GM18502 (cell line): Measurements from ENCODE around the gene JKAMP.
"Not testable (repeated sequence)": the region's sequence is repeated elsewhere in the genome, so short reads cannot be mapped to it uniquely, and the experiment has no call there.

Experiments used
- ATAC-seq: cut with Tn5 transposase; IDR thresholded peaks from one replicate; pipeline ENCODE4 v1.9.1; 2021; ENCODE audit warnings: mild to moderate bottlenecking; ENCODE audit not compliant: unreplicated experiment, poor library complexity

Gene JKAMP

DNA sequence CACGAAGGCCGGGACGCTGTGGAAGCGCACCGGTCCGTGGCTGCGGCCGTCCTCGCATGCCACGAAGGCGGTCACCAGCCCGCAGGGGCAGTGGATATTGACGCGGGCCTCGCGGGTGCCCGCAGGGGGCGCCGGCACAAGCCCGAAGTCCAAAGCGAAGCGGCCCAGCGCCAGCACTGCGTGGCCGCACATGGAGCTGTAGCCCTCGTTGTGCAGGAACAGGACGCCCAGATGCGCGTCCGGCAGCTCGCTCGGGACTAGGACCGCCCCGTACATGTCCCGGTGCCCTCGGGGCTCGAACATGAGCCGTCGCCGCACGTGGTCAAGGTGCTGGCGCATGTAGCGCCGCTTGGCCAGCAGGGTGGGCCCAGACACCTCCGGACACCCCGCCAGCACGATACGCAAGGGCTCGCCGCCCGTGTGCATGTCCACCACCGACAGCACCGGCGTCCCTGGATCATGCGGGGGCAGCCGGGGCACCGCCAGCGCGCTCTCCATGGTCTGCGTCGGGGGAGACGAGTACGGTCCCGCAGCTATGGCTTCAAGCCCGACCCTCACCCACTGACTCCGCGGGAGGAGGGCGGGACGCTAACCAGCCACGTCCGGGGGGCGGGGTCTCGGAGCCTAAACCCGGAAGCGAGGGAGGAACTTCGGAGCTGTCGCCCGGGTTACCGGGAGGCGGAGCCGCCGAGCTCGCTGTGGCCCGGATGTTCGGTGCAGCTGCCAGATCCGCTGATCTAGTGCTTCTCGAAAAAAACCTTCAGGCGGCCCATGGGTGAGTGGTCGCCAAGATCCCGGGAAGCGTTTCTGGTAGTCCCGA lies at the start of gene JKAMP, which contains the start of gene L3HYPDH:
Gene JKAMP, plus strand, starts transcription at position 699 of the 820 bp plus-strand sequence. Its CDS starts 73 bp downstream, at position 772.
Gene L3HYPDH, minus strand, starts transcription at position 590 of the 820 bp plus-strand sequence. Its CDS starts 92 bp downstream, at position 498.
- peak; percentile 90 for ATAC-seq

GRCh38 chr14:59435101-59435500 lies 49.2 kb upstream of the JKAMP start:
- no peak for ATAC-seq

- ATAC-seq: no peak
Measured at GRCh38 chr14:59435987-59436386, 48.3 kb upstream of the JKAMP start.

DNA sequence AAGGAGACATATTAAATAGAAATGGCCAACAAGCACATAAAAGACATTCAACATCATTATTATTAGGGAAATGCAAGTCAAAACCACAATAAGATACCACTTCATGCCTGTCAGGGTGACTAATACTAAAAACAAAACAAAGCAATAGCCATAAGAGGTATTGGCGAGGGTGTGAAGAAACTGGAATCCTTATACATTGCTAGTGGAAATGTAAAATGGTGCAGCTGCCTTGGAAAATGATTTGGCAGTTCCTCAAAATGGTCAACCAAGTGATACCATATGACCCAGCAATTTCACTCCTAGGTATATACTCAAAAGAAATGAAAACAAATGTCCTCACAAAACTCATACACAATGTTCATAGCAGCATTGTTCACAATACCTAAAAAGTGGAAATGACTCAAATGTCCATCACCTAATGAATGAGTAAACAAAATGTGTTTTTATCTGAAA lies 46.1 kb upstream of the JKAMP start:
- ATAC-seq: no peak

- no peak for ATAC-seq
Measured at GRCh38 chr14:59439256-59439965, 44.9 kb upstream of the JKAMP start.

DNA sequence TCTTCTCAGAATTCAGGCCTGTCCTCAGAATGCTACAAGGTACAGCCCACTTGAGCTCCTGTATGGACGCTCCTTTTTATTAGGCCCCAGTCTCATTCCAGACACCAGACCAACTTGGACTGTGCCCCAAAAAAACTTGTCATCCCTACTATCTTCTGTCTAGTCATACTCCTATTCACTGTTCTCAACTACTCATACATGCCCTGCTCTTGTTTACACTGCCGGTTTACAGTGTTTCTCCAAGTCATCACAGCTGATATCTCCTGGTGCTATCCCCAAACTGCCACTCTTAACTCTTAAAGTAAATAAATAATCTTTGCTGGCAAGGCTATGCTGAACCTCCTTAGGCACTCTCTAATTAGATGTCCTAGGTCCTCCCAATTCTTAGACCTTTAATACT lies 35.6 kb upstream of the JKAMP start:
- not testable (repeated sequence) for ATAC-seq

- no peak for ATAC-seq
Measured at GRCh38 chr14:59450716-59451115, 33.6 kb upstream of the JKAMP start.

DNA sequence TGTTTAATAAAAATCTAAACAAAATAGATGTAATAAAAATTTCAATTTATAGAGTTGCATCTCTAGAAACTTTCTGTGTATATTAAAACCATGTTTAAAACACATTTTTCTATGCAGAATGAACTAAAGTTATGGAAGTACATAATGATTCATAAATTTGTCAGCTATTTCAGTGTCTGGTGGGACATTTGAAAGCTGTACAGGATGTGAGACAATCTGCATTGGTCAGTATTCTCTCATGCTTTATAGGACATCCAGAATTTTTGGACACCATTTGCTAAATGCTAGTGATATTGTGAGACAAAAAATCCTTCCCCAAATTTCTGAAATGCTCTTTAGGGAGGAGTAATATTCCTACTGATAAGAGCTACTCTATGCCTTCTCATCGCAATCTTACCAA lies 32.5 kb upstream of the JKAMP start:
- no peak for ATAC-seq

DNA sequence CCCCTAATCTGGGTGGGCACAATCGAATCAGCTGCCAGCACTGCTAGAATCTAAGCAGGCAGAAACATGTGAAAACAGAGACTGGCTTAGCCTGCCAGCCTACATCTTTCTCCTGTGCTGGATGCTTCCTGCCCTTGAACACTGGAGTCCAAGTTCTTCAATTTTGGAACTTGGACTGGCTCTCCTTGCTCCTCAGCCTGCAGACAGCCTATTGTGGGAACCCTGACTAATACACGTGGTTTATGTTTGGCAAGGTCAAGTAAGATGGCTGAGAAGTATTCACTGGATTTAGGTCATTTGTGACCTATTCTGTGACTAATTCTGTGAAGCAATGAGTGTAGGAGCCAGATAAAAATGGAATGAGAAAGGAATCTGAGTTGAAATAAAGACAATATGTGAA lies 30.2 kb upstream of the JKAMP start:
- no peak for ATAC-seq

- no peak for ATAC-seq
Measured at GRCh38 chr14:59455411-59455810, 28.9 kb upstream of the JKAMP start.

GRCh38 chr14:59458486-59458885 lies 25.8 kb upstream of the JKAMP start:
- ATAC-seq: no peak

DNA sequence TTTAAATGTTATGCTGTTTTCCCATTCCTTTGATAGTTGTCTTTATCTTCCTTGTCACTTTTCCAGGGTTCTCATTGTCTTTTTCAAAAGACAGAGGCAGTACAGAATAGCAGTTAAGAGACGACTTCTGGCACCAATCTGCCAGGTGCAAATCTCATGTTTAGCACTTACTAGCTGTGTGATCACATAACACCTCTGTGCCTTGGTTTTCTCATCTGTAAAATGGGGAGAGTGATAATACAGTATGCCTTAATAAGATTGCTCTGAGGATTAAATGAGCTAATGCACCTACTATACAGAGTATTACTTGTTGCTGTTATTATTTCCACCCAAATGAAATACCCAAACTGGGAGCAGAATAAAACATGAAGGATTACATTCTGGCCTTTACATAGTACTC lies 23.9 kb upstream of the JKAMP start:
- no peak for ATAC-seq

DNA sequence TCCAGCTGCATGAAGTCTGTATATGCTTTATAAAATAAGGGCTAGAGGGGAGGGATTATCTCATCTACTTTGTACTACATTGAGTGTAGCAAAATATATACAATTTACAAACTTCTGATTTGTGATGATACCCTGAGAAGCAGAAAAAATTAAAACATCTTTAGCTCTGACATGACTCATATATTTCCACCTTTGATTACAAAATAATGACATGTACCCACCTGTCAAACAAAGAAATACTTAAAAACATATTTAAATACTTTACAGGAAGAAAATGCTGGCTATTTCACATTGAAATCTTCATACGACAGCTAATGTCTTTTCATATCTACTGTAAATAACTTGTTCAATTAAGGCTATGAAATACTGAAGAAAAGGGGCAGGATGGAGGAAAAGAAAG lies 22.4 kb upstream of the JKAMP start:
- ATAC-seq: no peak

DNA sequence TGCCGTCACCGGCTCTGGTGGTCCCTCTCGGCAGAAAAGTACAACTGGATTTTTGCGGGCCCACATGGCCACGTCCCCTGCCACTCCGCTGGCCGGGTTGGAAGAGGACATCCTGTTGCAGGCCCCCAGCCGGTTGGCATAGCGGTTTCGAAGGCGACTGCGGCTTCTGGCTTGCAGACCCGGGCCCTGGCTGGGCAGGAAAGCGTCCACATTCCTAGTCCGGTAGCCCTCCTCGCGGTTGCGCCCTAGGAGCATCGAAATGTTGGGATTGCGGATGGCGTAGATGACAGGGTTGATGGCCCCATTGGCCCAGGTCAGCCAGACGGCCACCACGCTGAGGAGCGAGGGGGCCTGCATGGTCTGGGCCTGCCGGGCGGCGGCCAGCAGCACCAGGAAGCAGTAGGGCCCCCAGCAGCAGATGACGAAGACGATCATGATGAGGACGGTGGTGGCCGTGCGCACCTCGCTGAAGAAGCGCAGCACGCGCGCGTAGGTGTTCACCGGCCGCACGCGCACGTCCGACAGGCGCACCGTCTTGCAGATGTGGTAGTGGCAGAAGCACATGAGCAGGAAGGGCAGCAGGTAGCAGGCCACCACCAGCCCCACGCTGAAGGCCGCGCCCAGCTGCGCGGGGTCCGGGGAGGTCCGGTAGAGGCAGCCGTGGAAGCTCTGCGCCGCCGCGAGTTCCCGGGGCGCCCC lies 20.4 kb upstream of the JKAMP start:
- ATAC-seq: peak; percentile 2

DNA sequence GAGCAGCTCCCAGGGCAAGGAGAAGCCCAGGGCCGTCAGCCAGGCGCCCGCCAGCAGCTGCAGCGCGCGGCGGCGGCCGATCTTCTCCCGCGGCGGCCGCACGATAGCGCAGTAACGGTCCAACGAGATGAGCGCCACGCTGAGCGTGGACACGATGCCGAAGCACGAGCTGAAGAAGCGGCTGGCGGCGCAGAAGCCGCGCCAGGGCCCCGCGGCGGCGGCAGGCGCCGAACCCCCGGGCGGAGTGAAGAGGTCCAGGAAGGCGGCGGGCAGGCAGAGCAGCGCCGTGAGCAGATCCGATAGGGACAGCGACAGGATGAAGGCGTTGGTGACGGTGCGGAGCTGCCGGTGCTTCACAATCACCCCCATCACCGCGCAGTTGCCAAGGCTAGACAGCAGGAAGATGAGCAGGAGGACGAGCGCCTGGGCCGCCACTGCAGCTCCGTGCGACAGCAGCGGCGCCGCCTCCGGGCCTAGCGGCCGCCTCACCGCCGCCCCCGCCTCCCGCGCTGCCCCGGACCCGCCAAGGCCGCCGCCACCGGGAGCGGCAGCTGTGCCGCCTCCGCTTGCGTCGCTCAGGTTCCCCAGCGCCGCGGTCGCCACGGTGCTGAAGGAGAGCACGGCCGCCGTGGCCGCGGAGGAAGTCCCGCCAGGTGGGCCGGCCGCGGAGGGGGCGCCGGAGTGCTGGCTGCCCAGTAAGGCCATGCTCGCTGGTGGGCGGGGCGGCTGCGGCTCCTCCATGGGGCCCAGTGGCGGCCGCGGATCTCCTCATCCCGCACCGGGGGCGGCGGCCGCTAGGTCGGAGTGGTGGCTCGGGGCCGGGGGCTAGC lies 19.6 kb upstream of the JKAMP start:
- peak; percentile 78 for ATAC-seq

DNA sequence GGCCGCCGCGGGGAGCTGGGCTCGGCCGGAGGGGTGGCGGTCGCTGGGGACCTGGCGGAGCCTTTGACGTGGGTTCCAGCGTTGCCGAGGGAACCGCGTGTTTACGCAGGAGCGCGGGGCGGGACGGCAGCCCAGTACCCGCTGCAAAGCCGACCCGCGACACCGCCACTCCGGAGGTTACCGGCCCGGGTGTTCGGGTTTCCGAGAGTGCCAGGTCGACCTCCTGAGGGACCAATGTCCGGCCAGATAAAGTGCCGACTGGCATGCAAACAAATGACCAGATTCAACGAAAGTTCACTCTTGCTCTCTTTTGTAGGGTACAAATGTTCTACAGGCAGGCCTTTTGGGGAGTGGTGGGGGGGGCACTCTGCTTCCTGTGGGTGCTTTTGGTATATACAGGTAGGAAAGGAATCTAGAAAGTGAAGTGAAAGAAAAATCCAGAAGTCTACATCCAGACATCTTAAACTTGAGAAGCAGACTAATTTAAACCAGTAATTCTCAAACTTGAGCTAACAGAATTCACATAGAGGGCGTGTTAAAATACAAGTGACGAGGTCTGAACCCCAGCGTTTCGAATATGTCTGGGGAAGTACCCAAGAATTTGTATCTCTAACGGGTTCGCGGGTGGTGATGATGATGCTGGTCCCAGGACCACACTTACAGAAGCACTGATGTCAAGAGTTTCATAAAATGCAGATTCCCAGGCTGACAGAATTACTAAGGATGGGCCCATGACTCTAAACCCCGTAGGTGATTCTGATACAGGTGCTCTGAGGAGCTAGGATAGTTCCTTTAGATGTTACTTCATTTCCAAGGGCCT lies 18.8 kb upstream of the JKAMP start, which contains the start of gene GPR135:
Gene GPR135, minus strand, starts transcription at position 65 of the 820 bp plus-strand sequence. CDS start 154 bp downstream, outside the sequence.
- peak; percentile 49 for ATAC-seq

DNA sequence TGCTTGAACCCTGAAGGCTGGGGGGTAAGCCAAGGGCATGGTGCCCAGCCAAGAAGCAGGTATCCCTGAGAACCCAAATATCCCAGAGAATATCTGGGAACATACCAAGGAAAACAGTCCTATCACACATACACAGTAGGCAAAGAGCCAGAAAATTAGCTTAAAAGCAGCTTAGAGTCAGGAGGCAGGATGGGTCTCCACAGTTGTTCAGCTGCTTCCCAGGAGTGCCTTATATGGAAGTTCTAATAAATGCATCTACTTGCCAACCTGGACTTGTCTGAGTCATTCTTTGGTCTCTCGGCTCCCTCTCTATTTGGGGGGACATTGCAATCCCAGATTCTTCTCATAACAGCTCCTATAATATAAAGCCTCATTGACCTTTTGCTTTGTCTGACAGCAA lies 10.1 kb upstream of the JKAMP start:
- ATAC-seq: no peak

- no peak for ATAC-seq
Measured at GRCh38 chr14:59475709-59476108, 8.6 kb upstream of the JKAMP start.

DNA sequence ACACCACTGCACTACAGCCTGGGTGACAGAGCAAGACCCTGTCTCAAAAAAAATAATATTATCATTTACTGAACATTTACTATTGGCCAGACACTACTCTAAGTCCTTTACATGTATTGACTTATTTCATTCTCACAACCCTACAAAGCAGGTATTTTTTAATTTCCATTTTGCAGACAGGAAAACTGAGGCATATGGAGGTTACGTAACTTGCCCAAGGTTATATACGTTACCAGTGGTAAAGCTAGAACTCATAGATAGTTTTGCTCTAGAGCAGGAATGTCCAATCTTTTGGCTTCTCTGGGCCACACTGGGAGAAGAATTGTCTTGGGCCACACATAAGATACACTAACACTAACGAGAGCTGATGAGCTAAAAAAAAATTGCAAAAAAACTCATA lies 5.8 kb upstream of the JKAMP start:
- no peak for ATAC-seq
